ENCODE data around the gene PDE9A.

GRCh38 chr21:42616941-42617340, 36.5 kb upstream of the PDE9A start:
- TF ChIP-seq, protein P1, sequence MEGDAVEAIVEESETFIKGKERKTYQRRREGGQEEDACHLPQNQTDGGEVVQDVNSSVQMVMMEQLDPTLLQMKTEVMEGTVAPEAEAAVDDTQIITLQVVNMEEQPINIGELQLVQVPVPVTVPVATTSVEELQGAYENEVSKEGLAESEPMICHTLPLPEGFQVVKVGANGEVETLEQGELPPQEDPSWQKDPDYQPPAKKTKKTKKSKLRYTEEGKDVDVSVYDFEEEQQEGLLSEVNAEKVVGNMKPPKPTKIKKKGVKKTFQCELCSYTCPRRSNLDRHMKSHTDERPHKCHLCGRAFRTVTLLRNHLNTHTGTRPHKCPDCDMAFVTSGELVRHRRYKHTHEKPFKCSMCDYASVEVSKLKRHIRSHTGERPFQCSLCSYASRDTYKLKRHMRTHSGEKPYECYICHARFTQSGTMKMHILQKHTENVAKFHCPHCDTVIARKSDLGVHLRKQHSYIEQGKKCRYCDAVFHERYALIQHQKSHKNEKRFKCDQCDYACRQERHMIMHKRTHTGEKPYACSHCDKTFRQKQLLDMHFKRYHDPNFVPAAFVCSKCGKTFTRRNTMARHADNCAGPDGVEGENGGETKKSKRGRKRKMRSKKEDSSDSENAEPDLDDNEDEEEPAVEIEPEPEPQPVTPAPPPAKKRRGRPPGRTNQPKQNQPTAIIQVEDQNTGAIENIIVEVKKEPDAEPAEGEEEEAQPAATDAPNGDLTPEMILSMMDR (IDR thresholded peaks at IDR 0.05): no peak
- no peak for TF ChIP-seq SMC3 (IDR thresholded peaks at IDR 0.05)
- no peak for TF ChIP-seq POLR2A (IDR thresholded peaks at IDR 0.05; ENCODE audit: low read length)
- TF ChIP-seq EHMT2 (IDR thresholded peaks at IDR 0.05; ENCODE audit: low read depth): no peak
- no peak for TF ChIP-seq MAX (IDR thresholded peaks at IDR 0.05)
- TF ChIP-seq, protein P2, sequence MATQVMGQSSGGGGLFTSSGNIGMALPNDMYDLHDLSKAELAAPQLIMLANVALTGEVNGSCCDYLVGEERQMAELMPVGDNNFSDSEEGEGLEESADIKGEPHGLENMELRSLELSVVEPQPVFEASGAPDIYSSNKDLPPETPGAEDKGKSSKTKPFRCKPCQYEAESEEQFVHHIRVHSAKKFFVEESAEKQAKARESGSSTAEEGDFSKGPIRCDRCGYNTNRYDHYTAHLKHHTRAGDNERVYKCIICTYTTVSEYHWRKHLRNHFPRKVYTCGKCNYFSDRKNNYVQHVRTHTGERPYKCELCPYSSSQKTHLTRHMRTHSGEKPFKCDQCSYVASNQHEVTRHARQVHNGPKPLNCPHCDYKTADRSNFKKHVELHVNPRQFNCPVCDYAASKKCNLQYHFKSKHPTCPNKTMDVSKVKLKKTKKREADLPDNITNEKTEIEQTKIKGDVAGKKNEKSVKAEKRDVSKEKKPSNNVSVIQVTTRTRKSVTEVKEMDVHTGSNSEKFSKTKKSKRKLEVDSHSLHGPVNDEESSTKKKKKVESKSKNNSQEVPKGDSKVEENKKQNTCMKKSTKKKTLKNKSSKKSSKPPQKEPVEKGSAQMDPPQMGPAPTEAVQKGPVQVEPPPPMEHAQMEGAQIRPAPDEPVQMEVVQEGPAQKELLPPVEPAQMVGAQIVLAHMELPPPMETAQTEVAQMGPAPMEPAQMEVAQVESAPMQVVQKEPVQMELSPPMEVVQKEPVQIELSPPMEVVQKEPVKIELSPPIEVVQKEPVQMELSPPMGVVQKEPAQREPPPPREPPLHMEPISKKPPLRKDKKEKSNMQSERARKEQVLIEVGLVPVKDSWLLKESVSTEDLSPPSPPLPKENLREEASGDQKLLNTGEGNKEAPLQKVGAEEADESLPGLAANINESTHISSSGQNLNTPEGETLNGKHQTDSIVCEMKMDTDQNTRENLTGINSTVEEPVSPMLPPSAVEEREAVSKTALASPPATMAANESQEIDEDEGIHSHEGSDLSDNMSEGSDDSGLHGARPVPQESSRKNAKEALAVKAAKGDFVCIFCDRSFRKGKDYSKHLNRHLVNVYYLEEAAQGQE (IDR thresholded peaks at IDR 0.05): no peak
- no peak for TF ChIP-seq CHD4 (IDR thresholded peaks at IDR 0.05; ENCODE audit: borderline replicate concordance)
- no peak for TF ChIP-seq RNF2 (IDR thresholded peaks at IDR 0.05; ENCODE audit: borderline replicate concordance, low read depth)
- TF ChIP-seq BHLHE40 (IDR thresholded peaks at IDR 0.05; ENCODE audit: low read depth, low read length): no peak
- no peak for TF ChIP-seq CEBPB (IDR thresholded peaks at IDR 0.05)

Data from A549 (cell line).